Upper lobe of left lung (tissue), 4 donors: ENCODE results near the gene TRAPPC3L.

Experiments used
- CTCF ChIP-seq, 6 experiments: fragments of 450-650 bp in 4 of 6; fragments of 200-600 bp in 2 of 6; sonication (generic) in 2 of 6; IDR thresholded peaks; one replicate each; pipeline ENCODE4 v1.5.1; 2016 to 2019; ENCODE audit warnings: antibody characterized with exemption in 6 of 6
- EP300 ChIP-seq, 4 donors: sonication (generic); formaldehyde crosslinking; IDR thresholded peaks; one replicate each; pipeline ENCODE4 v1.5.1; 2017; ENCODE audit warnings: antibody characterized with exemption in 4 of 4, control low read depth in 2 of 4
- POLR2A ChIP-seq, 4 donors: fragments of 450-650 bp; IDR thresholded peaks; one replicate each; pipeline ENCODE4 v1.5.1; 2016 to 2017; ENCODE audit warnings: antibody characterized with exemption in 4 of 4, mild to moderate bottlenecking in 2 of 4
- POLR2AphosphoS5 ChIP-seq, 2 donors: sonication (generic); formaldehyde crosslinking; IDR thresholded peaks; one replicate each; pipeline ENCODE4 v1.5.1; 2017; ENCODE audit warnings: antibody characterized with exemption in 2 of 2

- TF ChIP-seq CTCF (IDR thresholded peaks at IDR 0.05) (no peak), EP300 (IDR thresholded peaks at IDR 0.05) (no peak), POLR2A (IDR thresholded peaks at IDR 0.05) (no peak), POLR2AphosphoS5 (IDR thresholded peaks at IDR 0.05) (no peak)
Measured at GRCh38 chr6:116562614-116563013, 17.1 kb upstream of the TRAPPC3L start.
